Fibroblast of the aortic adventitia (primary cell): Measurements from ENCODE around the gene FAM204A. TPM values are rescaled to one million over a fixed set of nuclear protein-coding genes. Genes with fewer than 3 reads are reported as not detected.

ENCODE experiments used
- DNase-seq: peaks from one replicate; pipeline ENCODE4 v3.0.0-alpha.2; 2010; ENCODE audit warnings: low read depth
- H3K4me3 ChIP-seq: 2 replicates; pipeline ENCODE4 v1.5.1; 2011; ENCODE audit warnings: low read depth, mild to moderate bottlenecking, control low read depth, low read length, moderate library complexity
- total RNA-seq: library from RNA; depleted of rRNA; stranded (reverse); fragments of >200 nt; gene quantifications from 2 replicates; pipeline ENCODE4 v1.2.3, GENCODE V29; 2012; ENCODE audit warnings: low replicate concordance
- TF ChIP-seq, protein P1 (sequence below): IDR thresholded peaks from 2 replicates; pipeline ENCODE4 v1.5.1; 2011; ENCODE audit warnings: mild to moderate bottlenecking, low read length, control low read depth, inconsistent platforms; ENCODE audit not compliant: insufficient read depth

FAM204A gene
- 103 and 174 TPM in 2 replicates for total RNA-seq

DNA sequence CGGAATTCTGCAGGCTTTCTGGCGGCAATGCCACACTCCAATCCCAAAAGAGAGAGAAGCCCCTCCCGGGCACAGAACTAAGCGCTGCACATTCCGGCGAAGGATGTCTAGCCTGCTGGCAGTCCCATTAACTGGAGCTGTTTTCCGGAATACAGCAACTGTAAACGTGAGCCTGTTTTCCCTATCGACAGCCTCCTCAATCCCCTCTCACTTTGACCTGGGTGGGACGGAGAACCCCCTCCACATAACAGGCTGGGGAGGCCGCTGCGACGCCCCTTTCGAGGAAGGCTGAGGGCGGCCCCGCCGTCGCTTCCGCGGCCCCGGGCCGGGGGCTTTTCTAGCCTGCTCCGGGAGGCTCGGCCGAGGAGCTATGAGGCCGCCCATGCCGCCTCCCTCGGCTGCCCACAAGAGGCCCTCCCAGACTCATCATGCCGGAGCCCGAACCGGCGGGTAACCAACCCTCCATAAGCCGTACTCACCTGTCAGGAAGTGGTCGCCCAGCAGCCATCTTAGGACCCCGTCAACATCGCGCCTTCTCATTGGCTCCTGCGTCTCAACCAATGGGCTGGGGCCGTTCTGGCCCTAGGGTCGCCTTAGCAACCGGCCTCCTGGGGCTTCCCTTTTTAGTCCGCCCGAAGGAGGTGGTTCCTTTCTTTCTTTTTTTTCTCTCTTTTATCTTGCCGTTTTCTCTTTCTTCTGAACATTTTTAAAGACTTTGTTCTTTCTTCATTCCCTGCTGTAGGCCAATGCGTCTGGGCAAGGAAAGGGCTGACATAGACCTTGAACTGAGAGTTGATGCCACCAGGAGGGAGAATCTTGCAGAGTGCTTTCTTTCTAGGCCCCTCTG, at the start of gene FAM204A:
Gene FAM204A (minus strand): TSS at position 534 of the 847 bp plus-strand sequence. CDS start 5,909 bp downstream, outside the sequence.
- peak; percentile 93 for DNase-seq
- TF ChIP-seq, protein P1, sequence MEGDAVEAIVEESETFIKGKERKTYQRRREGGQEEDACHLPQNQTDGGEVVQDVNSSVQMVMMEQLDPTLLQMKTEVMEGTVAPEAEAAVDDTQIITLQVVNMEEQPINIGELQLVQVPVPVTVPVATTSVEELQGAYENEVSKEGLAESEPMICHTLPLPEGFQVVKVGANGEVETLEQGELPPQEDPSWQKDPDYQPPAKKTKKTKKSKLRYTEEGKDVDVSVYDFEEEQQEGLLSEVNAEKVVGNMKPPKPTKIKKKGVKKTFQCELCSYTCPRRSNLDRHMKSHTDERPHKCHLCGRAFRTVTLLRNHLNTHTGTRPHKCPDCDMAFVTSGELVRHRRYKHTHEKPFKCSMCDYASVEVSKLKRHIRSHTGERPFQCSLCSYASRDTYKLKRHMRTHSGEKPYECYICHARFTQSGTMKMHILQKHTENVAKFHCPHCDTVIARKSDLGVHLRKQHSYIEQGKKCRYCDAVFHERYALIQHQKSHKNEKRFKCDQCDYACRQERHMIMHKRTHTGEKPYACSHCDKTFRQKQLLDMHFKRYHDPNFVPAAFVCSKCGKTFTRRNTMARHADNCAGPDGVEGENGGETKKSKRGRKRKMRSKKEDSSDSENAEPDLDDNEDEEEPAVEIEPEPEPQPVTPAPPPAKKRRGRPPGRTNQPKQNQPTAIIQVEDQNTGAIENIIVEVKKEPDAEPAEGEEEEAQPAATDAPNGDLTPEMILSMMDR: no peak

DNA sequence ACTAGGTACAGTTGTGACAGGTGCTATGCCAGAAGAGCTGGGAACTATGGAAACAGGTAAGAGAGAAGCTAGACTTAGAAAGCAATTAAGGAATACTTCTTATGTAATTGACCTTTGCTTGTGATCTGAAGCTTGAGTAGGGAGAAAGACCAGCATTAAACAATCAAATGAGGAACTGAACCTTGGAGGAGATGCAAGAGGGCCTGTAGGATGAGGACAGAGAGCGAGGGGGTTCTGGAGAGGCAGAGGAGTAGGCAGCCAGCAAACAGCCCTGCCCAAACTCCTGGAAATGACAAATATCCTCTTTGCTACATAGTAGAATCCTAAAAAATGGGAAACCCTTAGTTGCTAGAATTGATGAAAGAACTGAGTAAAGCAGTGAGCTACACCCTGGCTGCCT, 41.6 kb upstream of the FAM204A start:
- TF ChIP-seq, protein P1: no peak
- no peak for DNase-seq
- no peak overlapping the region for H3K4me3 ChIP-seq

More for the DNA sequence above, at the start of gene FAM204A:
- H3K4me3 ChIP-seq: peak within 1 kb of the TSS; percentile 95

DNA sequence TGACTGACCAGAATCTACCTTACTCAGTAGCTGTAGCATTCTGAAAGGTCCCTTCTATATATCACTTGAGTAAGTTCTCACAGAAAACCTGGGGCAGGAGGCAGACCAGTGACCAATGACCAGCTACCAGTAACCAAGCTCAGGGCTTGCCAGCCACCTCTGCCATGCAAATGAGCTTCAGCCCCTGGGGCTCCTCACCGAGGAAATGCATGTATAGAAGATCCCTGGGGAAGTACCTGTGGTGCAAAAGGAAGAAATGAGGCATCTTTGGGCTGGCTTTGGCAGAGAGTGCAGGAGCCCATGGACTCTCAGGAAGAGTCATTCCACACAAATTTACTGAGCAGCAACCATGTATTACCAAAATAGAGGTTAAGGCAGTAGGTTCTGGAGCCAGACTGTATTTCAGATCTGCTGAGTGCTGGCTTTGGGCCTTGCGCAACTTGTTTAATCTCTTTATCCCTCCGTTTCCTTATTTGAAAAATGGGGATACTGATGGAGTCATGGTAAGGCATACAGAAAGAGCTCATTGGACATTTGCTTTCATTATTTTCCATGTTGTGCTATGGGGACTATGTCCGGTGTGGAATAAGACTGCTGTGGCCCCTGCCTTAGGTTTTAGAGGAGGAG, 41.1 kb upstream of the FAM204A start:
- DNase-seq: no peak
- TF ChIP-seq, protein P1: no peak
- no peak overlapping the region for H3K4me3 ChIP-seq

DNA sequence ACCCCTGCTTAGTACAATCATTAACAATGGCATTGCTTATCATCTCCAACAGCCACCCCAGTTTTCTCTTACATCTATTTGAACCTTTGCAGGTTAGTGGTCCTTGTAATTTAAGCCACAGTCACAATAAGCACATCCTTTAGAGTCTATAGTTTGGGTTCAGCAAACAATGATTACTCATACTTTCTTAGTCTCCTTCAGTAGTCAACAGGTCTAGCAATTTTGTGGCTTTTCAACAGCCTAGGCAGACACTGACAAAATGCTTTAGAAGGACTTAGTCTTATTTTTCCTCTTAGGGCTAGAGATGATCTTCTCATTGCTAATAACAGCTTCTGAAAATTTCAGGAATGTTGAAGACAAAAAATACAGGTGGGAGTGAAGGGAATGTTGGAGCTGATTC, 32.3 kb upstream of the FAM204A start:
- H3K4me3 ChIP-seq: no peak overlapping the region
- TF ChIP-seq, protein P1: no peak
- no peak for DNase-seq

DNA sequence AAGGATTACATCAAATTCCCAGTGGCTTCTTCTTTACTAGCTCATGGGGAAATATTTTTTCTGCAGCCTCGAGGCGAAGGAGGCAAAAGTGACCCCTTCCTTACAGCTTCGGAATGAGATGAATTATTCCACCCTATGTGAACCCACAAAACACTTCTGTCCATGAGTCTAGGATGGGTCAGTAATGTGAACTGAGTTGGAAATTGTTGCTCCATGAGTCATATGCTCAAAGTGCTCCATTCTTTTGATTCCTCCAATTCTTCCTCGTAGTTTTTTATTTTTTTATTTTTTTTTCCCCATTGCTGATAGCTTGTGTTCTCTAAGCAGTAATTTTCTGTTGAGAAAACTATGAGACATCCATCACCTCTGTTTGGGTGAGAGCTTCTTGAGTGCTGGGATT, 31.7 kb upstream of the FAM204A start:
- DNase-seq: peak; percentile 45
- H3K4me3 ChIP-seq: no peak overlapping the region
- TF ChIP-seq, protein P1: no peak

DNA sequence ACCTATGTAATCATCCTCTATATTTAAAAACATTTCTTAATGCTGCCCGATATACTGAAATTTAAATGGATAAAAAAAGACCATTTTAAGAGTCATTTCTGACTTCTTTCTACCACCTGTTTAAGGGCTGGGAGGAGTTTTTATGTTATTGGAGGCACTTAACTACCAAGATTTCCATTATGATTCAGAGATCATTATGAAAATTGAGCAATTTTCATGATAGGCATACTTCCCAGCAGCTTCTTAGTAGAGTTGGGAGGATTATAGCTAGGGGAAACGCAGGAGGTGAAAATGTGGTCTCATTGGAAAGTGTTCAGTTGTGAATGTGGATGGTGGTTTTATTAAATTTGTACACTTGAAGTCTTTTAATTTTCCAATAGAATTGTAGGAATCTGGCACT, 28.4 kb upstream of the FAM204A start:
- no peak overlapping the region for H3K4me3 ChIP-seq
- DNase-seq: no peak
- TF ChIP-seq, protein P1: no peak
